Esophagus squamous epithelium (tissue), 5 donors: ENCODE data around the gene CRTC2. TPM values are rescaled to one million over a fixed set of nuclear protein-coding genes. Genes with fewer than 3 reads are reported as not detected.

ENCODE experiments used
- DNase-seq: peaks from one replicate; lab custom pipeline; 2025; lab: John Stamatoyannopoulos, UW
- H3K27ac ChIP-seq, 4 donors: fragments of 200-600 bp; sonication (generic); one replicate each; pipeline ENCODE4 v1.5.1; 2016 to 2019; ENCODE audit warnings: mild to moderate bottlenecking in 1 of 4
- H3K27me3 ChIP-seq, 4 donors: fragments of 200-600 bp; sonication (generic); 1 replicate in 3 of 4; 2 replicates in 1 of 4; pipeline versions ENCODE4 v1.5.1 to v1.6.0; 2017 to 2021; ENCODE audit warnings: antibody characterized with exemption in 1 of 4
- H3K36me3 ChIP-seq, 3 donors: fragments of 200-600 bp; sonication (generic); one replicate each; pipeline ENCODE4 v1.5.1; 2016 to 2019
- H3K4me1 ChIP-seq, 3 donors: fragments of 200-600 bp; sonication (generic); one replicate each; pipeline ENCODE4 v1.5.1; 2017 to 2019
- H3K4me3 ChIP-seq, 4 donors: fragments of 200-600 bp; sonication (generic); 1 replicate in 3 of 4; 2 replicates in 1 of 4; pipeline ENCODE4 v1.5.1; 2016 to 2019; ENCODE audit warnings: mild to moderate bottlenecking in 2 of 4, moderate library complexity in 1 of 4
- H3K9me3 ChIP-seq, 3 donors: fragments of 200-600 bp; sonication (generic); one replicate each; pipeline ENCODE4 v1.5.1; 2016 to 2019
- POLR2A ChIP-seq, 4 donors: fragments of 450-650 bp; IDR thresholded peaks; one replicate each; pipeline ENCODE4 v1.6.1; 2017; ENCODE audit warnings: antibody characterized with exemption in 4 of 4, mild to moderate bottlenecking in 4 of 4, moderate library complexity in 3 of 4
- WGBS, 2 donors: methylation state at CpG; one replicate each; pipeline ENCODE4 v1.1.5; 2018; 5-methylcytosine and 5-hydroxymethylcytosine counted together
- intact Hi-C: fragments of 100-400 bp; cut with DNase I; formaldehyde crosslinking; loops from one replicate; pipeline ENCODE4 v1.15.0; 2022
- total RNA-seq, 4 donors: library from RNA; depleted of rRNA; stranded (reverse); fragments of >200 nt; gene quantifications; one replicate each; pipeline ENCODE4 v1.1.0, GENCODE V29; 2016
- TF ChIP-seq, protein P1 (sequence below), 6 experiments: fragments of 450-650 bp in 4 of 6; fragments of 200-600 bp in 2 of 6; sonication (generic) in 2 of 6; IDR thresholded peaks; one replicate each; pipeline ENCODE4 v1.5.1; 2016 to 2019; ENCODE audit warnings: antibody characterized with exemption in 6 of 6, mild to moderate bottlenecking in 4 of 6, moderate library complexity in 4 of 6
- donor health status: DM: yes; HTN: yes; CAD: no.

Gene CRTC2
- total RNA-seq, 4 donors from 2014 or later = 7.5 to 13.2 (median 8.0) TPM

DNA sequence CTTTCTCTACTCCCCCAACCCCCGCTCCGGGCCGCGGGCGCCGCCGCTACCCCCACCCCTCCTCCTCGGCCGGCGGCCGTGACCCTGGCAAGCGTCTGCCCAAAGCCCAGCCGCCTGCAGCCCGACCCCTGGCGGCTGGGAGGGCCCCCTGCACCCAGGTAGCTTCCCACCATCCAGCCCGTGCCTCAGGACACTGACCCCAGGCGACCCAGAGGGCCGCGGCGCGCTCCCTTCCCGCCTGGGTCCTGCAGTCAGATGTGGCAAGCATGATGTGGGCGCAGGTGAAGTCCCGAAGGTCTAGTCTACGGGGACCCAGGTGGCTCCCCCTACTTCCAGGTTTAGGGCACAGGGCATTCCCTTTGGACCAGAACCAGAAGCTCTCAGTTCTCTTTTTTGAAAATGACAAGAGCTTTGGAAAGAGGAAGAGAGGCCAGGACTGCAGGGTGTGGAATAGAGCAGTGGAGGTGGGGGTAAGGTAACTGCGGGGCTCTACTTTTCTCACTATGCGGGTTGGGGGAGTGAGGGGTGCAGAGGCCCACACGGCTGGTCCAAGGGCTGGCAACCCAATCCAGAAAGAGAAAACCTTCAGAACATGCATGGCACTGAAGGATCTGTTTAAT is 11.7 kb downstream of the CRTC2 start, which contains the start of gene DENND4B:
Gene DENND4B (minus strand): TSS at position 97 of the 620 bp plus-strand sequence. CDS start 2,344 bp downstream, outside the sequence.
- Histone ChIP-seq H3K4me1 (peaks cover 14 to 39% (median 21%) of the 10 kb centered on the region in 3 donors), H3K27ac (peak within 1 kb of the TSS; percentile 91 to 100 (median 96)), H3K4me3 (peak within 1 kb of the TSS; percentile 77 to 100 (median 90)), H3K36me3 (peaks cover 10 to 69% (median 43%) of the 10 kb centered on the region in 3 donors), H3K27me3 (no peaks in the 10 kb centered on the region), H3K9me3 (no peaks in the 10 kb centered on the region)
- TF ChIP-seq, protein P1, sequence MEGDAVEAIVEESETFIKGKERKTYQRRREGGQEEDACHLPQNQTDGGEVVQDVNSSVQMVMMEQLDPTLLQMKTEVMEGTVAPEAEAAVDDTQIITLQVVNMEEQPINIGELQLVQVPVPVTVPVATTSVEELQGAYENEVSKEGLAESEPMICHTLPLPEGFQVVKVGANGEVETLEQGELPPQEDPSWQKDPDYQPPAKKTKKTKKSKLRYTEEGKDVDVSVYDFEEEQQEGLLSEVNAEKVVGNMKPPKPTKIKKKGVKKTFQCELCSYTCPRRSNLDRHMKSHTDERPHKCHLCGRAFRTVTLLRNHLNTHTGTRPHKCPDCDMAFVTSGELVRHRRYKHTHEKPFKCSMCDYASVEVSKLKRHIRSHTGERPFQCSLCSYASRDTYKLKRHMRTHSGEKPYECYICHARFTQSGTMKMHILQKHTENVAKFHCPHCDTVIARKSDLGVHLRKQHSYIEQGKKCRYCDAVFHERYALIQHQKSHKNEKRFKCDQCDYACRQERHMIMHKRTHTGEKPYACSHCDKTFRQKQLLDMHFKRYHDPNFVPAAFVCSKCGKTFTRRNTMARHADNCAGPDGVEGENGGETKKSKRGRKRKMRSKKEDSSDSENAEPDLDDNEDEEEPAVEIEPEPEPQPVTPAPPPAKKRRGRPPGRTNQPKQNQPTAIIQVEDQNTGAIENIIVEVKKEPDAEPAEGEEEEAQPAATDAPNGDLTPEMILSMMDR (IDR thresholded peaks at IDR 0.05) = peak; percentile 90 to 99 (median 94)
- no peak for TF ChIP-seq POLR2A (IDR thresholded peaks at IDR 0.05)
- 30 to 38% methylated on average over 5 to 8 of the region's 28 CpGs for WGBS, 2 donors
- no peak for DNase-seq
- intact Hi-C loops = no loop called here

DNA sequence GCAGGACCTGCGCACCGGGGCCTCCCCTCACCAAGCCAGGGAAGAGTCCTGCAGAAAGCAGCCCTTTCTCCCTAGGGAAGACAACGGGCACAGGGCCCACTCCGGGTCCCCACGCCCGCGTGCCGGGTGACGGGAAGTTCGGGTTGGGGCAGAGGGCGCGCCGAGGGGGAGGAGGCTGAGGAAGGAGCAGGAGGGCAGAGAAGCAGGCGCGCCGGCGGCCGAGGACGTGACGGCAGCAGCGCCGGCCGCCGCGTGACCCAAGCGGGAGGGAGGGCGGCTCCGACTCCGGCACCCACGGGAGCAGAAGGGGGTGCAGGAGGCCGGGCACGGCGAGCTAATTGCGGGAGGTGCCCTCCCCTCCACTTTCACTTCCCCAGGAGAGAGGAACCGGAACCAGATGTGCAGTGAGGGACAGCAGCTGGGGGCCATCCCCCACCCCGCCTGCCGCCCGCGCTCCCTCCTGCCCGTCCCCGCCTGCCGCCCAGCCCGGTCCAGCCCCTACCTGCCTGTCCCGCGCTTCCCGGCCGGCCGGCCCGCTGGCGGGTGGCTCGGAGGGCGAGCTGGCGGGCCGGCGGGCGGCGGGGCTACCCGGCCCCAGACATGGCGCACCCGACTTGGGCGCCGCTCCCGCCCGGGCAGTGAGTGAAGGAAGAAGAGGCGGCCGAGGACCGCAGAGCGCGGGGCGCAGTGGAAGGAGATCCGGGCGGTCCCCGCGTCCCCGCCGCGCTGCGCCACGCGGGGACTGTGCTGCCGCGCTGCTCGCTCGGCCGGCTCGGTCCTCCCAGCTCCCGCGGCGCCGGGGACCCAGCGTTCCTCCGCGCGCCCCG is 12.4 kb downstream of the CRTC2 start:
- H3K36me3 ChIP-seq = peaks cover 3 to 69% (median 37%) of the 10 kb centered on the region in 3 donors
- peaks cover 14 to 39% (median 21%) of the 10 kb centered on the region in 3 donors for H3K4me1 ChIP-seq
- WGBS, 2 donors = 0 to 5% methylated on average over 4 to 13 of the region's 95 CpGs
- peak overlapping the region; percentile 91 to 100 (median 96) for H3K27ac ChIP-seq
- H3K27me3 ChIP-seq = no peaks in the 10 kb centered on the region
- peak; percentile 72 for DNase-seq
- TF ChIP-seq, protein P1 (IDR thresholded peaks at IDR 0.05) = no peak
- peak in 2 of 4 donors; percentile 31 to 48 for TF ChIP-seq POLR2A (IDR thresholded peaks at IDR 0.05)
- no peaks in the 10 kb centered on the region for H3K9me3 ChIP-seq
- intact Hi-C loops = no loop called here
- H3K4me3 ChIP-seq = peak overlapping the region; percentile 77 to 100 (median 90)

DNA sequence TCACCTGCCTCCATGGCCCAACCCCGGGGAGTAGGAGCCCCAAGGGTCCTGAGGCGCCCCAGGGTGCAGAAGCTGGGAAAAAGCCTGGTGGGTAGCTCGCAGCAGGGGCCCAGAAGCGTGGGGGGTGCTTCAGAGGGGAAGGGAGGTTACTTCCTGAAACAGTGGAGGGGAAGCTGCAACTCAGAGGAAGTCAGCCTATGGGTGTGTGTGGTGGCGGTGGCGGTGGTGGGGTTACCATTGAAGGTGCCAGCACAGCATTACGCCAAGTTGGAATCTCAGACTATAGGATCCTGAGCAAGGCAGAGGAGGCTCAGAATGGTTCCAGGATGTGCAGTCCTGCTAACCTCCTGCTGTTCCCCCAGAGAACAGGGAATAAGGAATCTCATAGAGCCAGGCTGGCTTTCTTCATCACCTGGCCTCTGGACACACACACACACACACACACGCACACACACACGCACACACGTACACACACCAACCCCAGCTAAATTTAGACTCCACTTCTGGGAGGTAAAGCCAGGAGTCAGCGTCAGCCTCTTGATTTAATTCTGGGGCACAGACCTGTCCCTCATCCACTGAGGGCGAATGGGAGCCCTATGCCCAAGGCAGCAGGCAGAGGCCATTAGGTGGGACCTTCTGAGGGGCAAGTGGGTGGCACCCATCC is 13.1 kb downstream of the CRTC2 start:
- intact Hi-C loops = no loop called here
- 17 to 22% methylated on average over 8 to 9 of the region's 12 CpGs for WGBS, 2 donors
- Histone ChIP-seq H3K9me3 (no peaks in the 10 kb centered on the region), H3K4me1 (peaks cover 14 to 39% (median 21%) of the 10 kb centered on the region in 3 donors), H3K27me3 (no peaks in the 10 kb centered on the region), H3K27ac (peak overlapping the region; percentile 91 to 100 (median 96)), H3K4me3 (peak overlapping the region; percentile 77 to 100 (median 90)), H3K36me3 (peaks cover 0 to 69% (median 40%) of the 10 kb centered on the region in 3 donors)
- TF ChIP-seq POLR2A (IDR thresholded peaks at IDR 0.05) = peak in 1 of 4 donors; percentile 39
- TF ChIP-seq, protein P1 (IDR thresholded peaks at IDR 0.05) = no peak
- DNase-seq = no peak

DNA sequence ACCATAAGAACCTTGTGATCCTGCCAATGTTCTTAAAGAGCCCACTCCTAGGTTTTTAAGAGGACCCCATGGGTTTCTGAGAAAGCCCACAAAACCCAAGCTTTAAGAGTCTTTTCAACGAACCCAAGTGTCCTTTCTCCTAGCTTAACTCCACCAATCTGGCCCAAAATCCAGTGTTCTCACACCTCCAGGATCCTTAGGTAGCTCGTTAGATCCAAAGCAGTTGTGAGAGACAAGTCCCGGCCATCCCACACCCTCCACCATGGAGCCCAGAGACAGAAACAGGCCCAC is 13.6 kb downstream of the CRTC2 start:
- intact Hi-C loops = no loop called here

More for the DNA sequence above, 13.6 kb downstream of the CRTC2 start:
- Histone ChIP-seq H3K4me3 (peak overlapping the region; percentile 77 to 100 (median 90)), H3K9me3 (no peaks in the 10 kb centered on the region), H3K36me3 (peaks cover 2 to 69% (median 45%) of the 10 kb centered on the region in 3 donors), H3K4me1 (peaks cover 14 to 39% (median 21%) of the 10 kb centered on the region in 3 donors), H3K27ac (peak overlapping the region; percentile 91 to 100 (median 96)), H3K27me3 (no peaks in the 10 kb centered on the region)
- WGBS, 2 donors = 57 to 58% methylated on average over 3 of the region's 3 CpGs
- no peak for DNase-seq
- no peak for TF ChIP-seq POLR2A (IDR thresholded peaks at IDR 0.05)
- TF ChIP-seq, protein P1 (IDR thresholded peaks at IDR 0.05) = no peak
